K562 (cell line): Measurements from ENCODE around the gene TMEM39A. TPM values are rescaled to one million over a fixed set of nuclear protein-coding genes. Genes with fewer than 3 reads are reported as not detected.

Experiments used
- ATAC-seq: fragments of 200-7000 bp; cut with Tn5 transposase; 3 replicates; pipeline ENCODE4 v1.9.1; 2020; ENCODE audit warnings: moderate library complexity
- BruUV-seq: library from RNA; stranded (reverse); fragments of 400-500 nt; replicated peaks from 2 replicates; lab custom pipeline; 2021; lab: Mats Ljungman, UMichigan
- CTCF ChIA-PET: fragments of 300-600 bp; formaldehyde crosslinking; extraction: SDS; loops from one replicate; lab custom pipeline; 2021; ENCODE audit warnings: low intra/inter-chr PET ratio; lab: Yijun Ruan, JAX
- POLR2A ChIA-PET: fragments of 300-600, 350-650 bp; sonication (Branson Sonifier 250); formaldehyde crosslinking; extraction: SDS; loops from one replicate; lab custom pipeline; 2021; ENCODE audit warnings: antibody characterized with exemption, inconsistent platforms; lab: Yijun Ruan, JAX
- DNase-seq, 4 experiments: peaks; one replicate each; pipeline versions ENCODE4 v3.0.0 to v3.0.0-alpha.2; 2011 to 2018; ENCODE audit warnings: low spot score in 3 of 4, mixed read lengths in 3 of 4; ENCODE audit errors: extremely low read depth in 1 of 4
- FAIRE-seq: peaks from 2 replicates; lab custom pipeline; 2011; peaks lifted over from hg19 to GRCh38; lab: Jason Lieb, UNC
- H2AFZ ChIP-seq: 2 replicates; pipeline ENCODE4 v1.6.0; 2011; ENCODE audit warnings: low read depth, low read length, control low read depth, inconsistent platforms
- H3K27ac ChIP-seq: fragments of 200-600 bp; 3 replicates; pipeline ENCODE4 v1.8.0; 2011; ENCODE audit warnings: low read depth, mild to moderate bottlenecking, control low read depth, inconsistent platforms, low read length, moderate library complexity, mixed read lengths; ENCODE audit errors: extremely low read depth
- H3K27me3 ChIP-seq, 2 experiments: fragments of 300-600 bp in 1 of 2; 2 replicates in 1 of 2; 3 replicates in 1 of 2; pipeline versions ENCODE4 v1.6.0 to v1.8.0; 2011; ENCODE audit warnings: inconsistent platforms in 2 of 2, low read length in 2 of 2, mild to moderate bottlenecking in 1 of 2, mixed read lengths in 1 of 2, moderate library complexity in 1 of 2; ENCODE audit not compliant: control insufficient read depth in 2 of 2, insufficient read depth in 2 of 2
- H3K36me3 ChIP-seq: fragments of 300-600 bp; 3 replicates; pipeline ENCODE4 v1.8.0; 2011; ENCODE audit warnings: mild to moderate bottlenecking, low read length, inconsistent platforms; ENCODE audit not compliant: control insufficient read depth, insufficient read depth
- H3K4me1 ChIP-seq, 2 experiments: fragments of 200-600 bp in 1 of 2; replicated peaks in 1 of 2; 2 replicates in 1 of 2; 3 replicates in 1 of 2; pipeline versions ENCODE4 v1.5.1 to v1.8.0; 2011; ENCODE audit warnings: inconsistent platforms in 2 of 2, low read length in 2 of 2, mild to moderate bottlenecking in 1 of 2, mixed read lengths in 1 of 2, moderate library complexity in 1 of 2; ENCODE audit not compliant: control insufficient read depth in 2 of 2, insufficient read depth in 2 of 2
- H3K4me2 ChIP-seq: 2 replicates; pipeline ENCODE4 v1.6.1; 2011; ENCODE audit warnings: low read length, control low read depth, inconsistent platforms, mixed read lengths; ENCODE audit not compliant: insufficient read depth
- H3K4me3 ChIP-seq: fragments of 200-600 bp; sonication (generic), shearing (Covaris generic); 2 replicates; pipeline ENCODE4 v1.5.1; 2016; ENCODE audit warnings: control low read depth, inconsistent platforms
- H3K79me2 ChIP-seq: fragments of 200-600 bp; 3 replicates; pipeline ENCODE4 v1.8.0; 2011; ENCODE audit warnings: low read length, inconsistent platforms; ENCODE audit not compliant: control insufficient read depth, insufficient read depth
- H3K9ac ChIP-seq, 2 experiments: 2 replicates each; pipeline versions ENCODE4 v1.6.0 to v1.6.1; 2011; ENCODE audit warnings: low read depth in 2 of 2, low read length in 2 of 2, control low read depth in 1 of 2, inconsistent platforms in 1 of 2, mild to moderate bottlenecking in 1 of 2, mixed read lengths in 1 of 2; ENCODE audit not compliant: insufficient read depth in 1 of 2
- H3K9me1 ChIP-seq: one replicate; pipeline ENCODE4 v1.6.0; 2011; ENCODE audit warnings: inconsistent platforms, mild to moderate bottlenecking, low read length, moderate library complexity; ENCODE audit not compliant: control insufficient read depth, insufficient read depth
- H3K9me3 ChIP-seq: replicated peaks from 2 replicates; pipeline ENCODE4 v1.5.1; 2011; ENCODE audit warnings: low read depth, low read length, inconsistent platforms; ENCODE audit not compliant: control insufficient read depth, insufficient read depth
- H4K20me1 ChIP-seq: replicated peaks from 2 replicates; pipeline ENCODE4 v1.6.1; 2011; ENCODE audit warnings: low read length, inconsistent platforms, mixed read lengths; ENCODE audit not compliant: control insufficient read depth, insufficient read depth
- FOXK1 ChIP-seq: sonication (generic); formaldehyde crosslinking; IDR thresholded peaks from 2 replicates; pipeline ENCODE4 v1.8.0; 2022; ENCODE audit warnings: missing genetic modification reagents, mild to moderate bottlenecking, borderline replicate concordance
- NR2F6 ChIP-seq: fragments of 450-650 bp; formaldehyde crosslinking; IDR thresholded peaks from 2 replicates; pipeline ENCODE4 v1.4.0; 2020; ENCODE audit warnings: mild to moderate bottlenecking
- TCF3 ChIP-seq: sonication (generic); formaldehyde crosslinking; IDR thresholded peaks from 2 replicates; pipeline ENCODE4 v1.4.0; 2020; ENCODE audit warnings: mild to moderate bottlenecking, missing genetic modification reagents
- WGBS: fragments of 100-300 bp; shearing (Covaris generic); methylation state at CpG from one replicate; pipeline ENCODE4 v1.1.6; 2016; ENCODE audit warnings: low coverage, mixed read lengths; ENCODE audit not compliant: insufficient coverage; ENCODE audit errors: missing lambda C conversion rate; 5-methylcytosine and 5-hydroxymethylcytosine counted together
- in situ Hi-C: fragments of 300-500 bp; cut with MboI; formaldehyde crosslinking; loops from 4 replicates; pipeline ENCODE4 v1.15.0; 2018; ENCODE audit warnings: inconsistent platforms, mixed read lengths
- intact Hi-C: fragments of 100-400 bp; cut with micrococcal nuclease; formaldehyde crosslinking; loops from 2 replicates; pipeline ENCODE4 v1.14.2; 2022
- polyA plus RNA-seq, 8 experiments: library from polyadenylated mRNA; depleted of rRNA in 4 of 8; stranded (reverse) in 5 of 8; unstranded in 3 of 8; fragments of >200 nt; fragmentation: Nextera tagmentation in 2 of 8; fragmentation: Illumina TruSeq in 1 of 8; extraction: Ambion mirVana in 2 of 8; extraction: Trizol in 1 of 8; gene quantifications; 2 replicates each; pipeline versions ENCODE4 v1.2.1 to v1.2.3, GENCODE V29; 2011 to 2014; ENCODE audit warnings: inconsistent platforms in 1 of 8, missing spikeins in 1 of 8
- total RNA-seq, 7 experiments: library from RNA; depleted of rRNA in 6 of 7; stranded (reverse); fragments of >200 nt in 6 of 7; fragmentation: Illumina TruSeq in 2 of 7; extraction: Trizol in 2 of 7; gene quantifications; 2 replicates each; pipeline versions ENCODE4 v1.2.1 to v1.2.3, GENCODE V29; 2011 to 2021; ENCODE audit warnings: low replicate concordance in 1 of 7
- TF ChIP-seq, protein P1 (sequence below): fragments of 450-650 bp; IDR thresholded peaks from 2 replicates; pipeline ENCODE4 v1.6.1; 2016; ENCODE audit warnings: antibody characterized with exemption
- TF ChIP-seq, protein P2 (sequence below): sonication (generic); IDR thresholded peaks from 2 replicates; pipeline ENCODE4 v1.6.1; 2016

Gene TMEM39A
- total and polyA plus RNA-seq, 9 of the 15 experiments (the other 6 are each of a cell fraction or from before 2014, with no cell fraction given), result 12.0 to 41.5 (median 15.4) TPM

DNA sequence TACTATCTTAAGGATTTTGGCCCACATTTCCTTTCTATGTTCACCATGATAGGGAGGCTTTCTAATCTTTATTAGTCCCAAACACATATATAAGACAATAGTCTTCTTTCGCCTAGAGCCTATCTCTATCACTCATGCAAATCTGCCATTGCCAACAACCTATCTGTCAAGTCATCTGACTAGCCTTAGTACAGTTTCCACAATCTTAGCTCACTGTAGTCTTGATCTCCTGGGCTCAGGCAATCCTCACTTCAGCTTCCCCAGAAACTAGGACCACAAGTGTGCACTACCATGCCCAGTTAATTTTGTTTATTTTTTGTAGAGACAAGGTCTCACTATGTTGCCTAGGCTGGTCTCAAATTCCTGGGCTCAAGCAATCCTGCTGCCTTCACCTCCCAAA, 6.9 kb downstream of the TMEM39A start:
- Histone ChIP-seq H3K4me3 (no peak overlapping the region), H4K20me1 (no peaks in the 10 kb centered on the region)
- intact Hi-C loops, result no loop called here
- TF ChIP-seq FOXK1 (no peak), NR2F6 (CRISPR knock-in tag) (no peak), TCF3 (CRISPR knock-in tag) (no peak)
- TF ChIP-seq, protein P1, sequence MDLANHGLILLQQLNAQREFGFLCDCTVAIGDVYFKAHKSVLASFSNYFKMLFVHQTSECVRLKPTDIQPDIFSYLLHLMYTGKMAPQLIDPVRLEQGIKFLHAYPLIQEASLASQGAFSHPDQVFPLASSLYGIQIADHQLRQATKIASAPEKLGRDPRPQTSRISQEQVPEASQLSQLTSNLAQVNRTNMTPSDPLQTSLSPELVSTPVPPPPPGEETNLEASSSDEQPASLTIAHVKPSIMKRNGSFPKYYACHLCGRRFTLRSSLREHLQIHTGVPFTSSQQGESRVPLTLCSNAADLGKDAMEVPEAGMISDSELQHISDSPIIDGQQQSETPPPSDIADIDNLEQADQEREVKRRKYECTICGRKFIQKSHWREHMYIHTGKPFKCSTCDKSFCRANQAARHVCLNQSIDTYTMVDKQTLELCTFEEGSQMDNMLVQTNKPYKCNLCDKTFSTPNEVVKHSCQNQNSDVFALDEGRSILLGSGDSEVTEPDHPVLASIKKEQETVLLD, result no peak
- TF ChIP-seq, protein P2, sequence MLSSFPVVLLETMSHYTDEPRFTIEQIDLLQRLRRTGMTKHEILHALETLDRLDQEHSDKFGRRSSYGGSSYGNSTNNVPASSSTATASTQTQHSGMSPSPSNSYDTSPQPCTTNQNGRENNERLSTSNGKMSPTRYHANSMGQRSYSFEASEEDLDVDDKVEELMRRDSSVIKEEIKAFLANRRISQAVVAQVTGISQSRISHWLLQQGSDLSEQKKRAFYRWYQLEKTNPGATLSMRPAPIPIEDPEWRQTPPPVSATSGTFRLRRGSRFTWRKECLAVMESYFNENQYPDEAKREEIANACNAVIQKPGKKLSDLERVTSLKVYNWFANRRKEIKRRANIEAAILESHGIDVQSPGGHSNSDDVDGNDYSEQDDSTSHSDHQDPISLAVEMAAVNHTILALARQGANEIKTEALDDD, result no peak
- TF ChIP-seq, all 486 proteins: peak for 0
- no peak for DNase-seq
- in situ Hi-C loops, result no loop called here
- no peak overlapping the region for H3K4me2 ChIP-seq
- H3K27ac ChIP-seq, result no peak overlapping the region
- no peaks in the 10 kb centered on the region for H3K9me3 ChIP-seq
- ChIA-PET CTCF (no interaction called here), POLR2A (no interaction called here)
- FAIRE-seq, result no peak
- H3K4me1 ChIP-seq, result no peaks in the 10 kb centered on the region; a peak in 2 of 5 replicates
- no TSS peak for BruUV-seq
- no peaks in the 10 kb centered on the region for H3K27me3 ChIP-seq
- 86% methylated on average over 1 of the region's 1 CpG for WGBS
- H3K9me1 ChIP-seq, result no peaks in the 10 kb centered on the region
- no peak overlapping the region for H2AFZ ChIP-seq
- peaks cover 87% of the 10 kb centered on the region for H3K36me3 ChIP-seq
- H3K9ac ChIP-seq, result no peak overlapping the region
- no peak for ATAC-seq
- H3K79me2 ChIP-seq, result peaks cover 18% of the 10 kb centered on the region
